Prostate gland (tissue), 2 donors: Measurements from ENCODE around the gene GDPD5. TPM values are rescaled to one million over a fixed set of nuclear protein-coding genes. Genes with fewer than 3 reads are reported as not detected.
A peak's percentile ranks its signal among the peaks of the same experiment; 100 is the strongest.

ENCODE experiments used
- DNase-seq: peaks from one replicate; pipeline ENCODE4 v3.0.0-alpha.2; 2019; ENCODE audit warnings: low spot score
- H3K27ac ChIP-seq, 2 donors: fragments of 200-600 bp; sonication (generic); 2 replicates each; pipeline ENCODE4 v1.5.1; 2017 to 2019
- H3K27me3 ChIP-seq: fragments of 200-600 bp; sonication (generic); replicated peaks from 2 replicates; pipeline ENCODE4 v1.5.1; 2019; ENCODE audit not compliant: insufficient read depth
- H3K36me3 ChIP-seq, 2 donors: fragments of 200-600 bp; sonication (generic); 1 replicate in 1 of 2; 2 replicates in 1 of 2; pipeline versions ENCODE4 v1.5.1 to v1.8.1; 2017 to 2019
- H3K4me1 ChIP-seq: fragments of 200-600 bp; sonication (generic); replicated peaks from 2 replicates; pipeline ENCODE4 v1.5.1; 2019
- H3K4me3 ChIP-seq, 2 donors: fragments of 200-600 bp; sonication (generic); 2 replicates each; pipeline ENCODE4 v1.5.1; 2017 to 2019
- H3K9me3 ChIP-seq: fragments of 200-600 bp; sonication (generic); 2 replicates; pipeline ENCODE4 v1.5.1; 2017
- CTCF ChIP-seq, 4 experiments: fragments of 200-600 bp in 2 of 4; fragments of 450-650 bp in 2 of 4; sonication (generic) in 2 of 4; IDR thresholded peaks; 1 replicate in 3 of 4; 2 replicates in 1 of 4; pipeline ENCODE4 v1.5.1; 2016 to 2019; ENCODE audit warnings: antibody characterized with exemption in 4 of 4, mild to moderate bottlenecking in 2 of 4, moderate library complexity in 2 of 4
- POLR2A ChIP-seq: fragments of 450-650 bp; IDR thresholded peaks from one replicate; pipeline ENCODE4 v1.6.1; 2016; ENCODE audit warnings: antibody characterized with exemption, mild to moderate bottlenecking
- POLR2AphosphoS5 ChIP-seq: sonication (generic); formaldehyde crosslinking; IDR thresholded peaks from one replicate; pipeline ENCODE4 v1.6.1; 2017; ENCODE audit warnings: antibody characterized with exemption
- WGBS: methylation state at CpG from one replicate; pipeline ENCODE4 v1.1.5; 2018; 5-methylcytosine and 5-hydroxymethylcytosine counted together
- intact Hi-C: fragments of 100-400 bp; cut with DNase I; formaldehyde crosslinking; loops from one replicate; pipeline ENCODE4 v1.14.2; 2022
- total RNA-seq, 2 donors: library from RNA; depleted of rRNA; stranded (reverse); fragments of >200 nt; gene quantifications; one replicate each; pipeline ENCODE4 v1.1.0, GENCODE V29; 2016

GDPD5 gene
- total RNA-seq, 2 donors from 2014 or later: 1.7 to 14.6 TPM

- Histone ChIP-seq H3K4me3 (no peak overlapping the region), H3K4me1 (no peaks in the 10 kb centered on the region), H3K36me3 (no peaks in the 10 kb centered on the region), H3K27me3 (no peaks in the 10 kb centered on the region), H3K27ac (no peak overlapping the region), H3K9me3 (no peaks in the 10 kb centered on the region)
- TF ChIP-seq POLR2A (no peak), CTCF (IDR thresholded peaks at IDR 0.05) (no peak), POLR2AphosphoS5 (no peak)
- DNase-seq: no peak
- intact Hi-C loops: no loop called here
Measured at GRCh38 chr11:75514596-75514995, 11.1 kb downstream of the GDPD5 start.

GRCh38 chr11:75513250-75513649, 12.5 kb downstream of the GDPD5 start:
- H3K4me3 ChIP-seq: no peak overlapping the region
- 32% methylated on average over 5 of the region's 5 CpGs for WGBS
- intact Hi-C loops: no loop called here
- no peaks in the 10 kb centered on the region for H3K4me1 ChIP-seq
- peak; percentile 25 for DNase-seq
- no peak for TF ChIP-seq POLR2A
- TF ChIP-seq POLR2AphosphoS5: peak; percentile 81
- H3K27me3 ChIP-seq: no peaks in the 10 kb centered on the region
- peak overlapping the region in 1 of 2 donors; percentile 32 for H3K27ac ChIP-seq
- H3K36me3 ChIP-seq: no peaks in the 10 kb centered on the region
- H3K9me3 ChIP-seq: no peaks in the 10 kb centered on the region

- intact Hi-C loops: no loop called here
- 54% methylated on average over 5 of the region's 5 CpGs for WGBS
- TF ChIP-seq CTCF (IDR thresholded peaks at IDR 0.05) (no peak), POLR2AphosphoS5 (no peak), POLR2A (no peak)
- Histone ChIP-seq H3K4me1 (no peaks in the 10 kb centered on the region), H3K27me3 (no peaks in the 10 kb centered on the region), H3K36me3 (no peaks in the 10 kb centered on the region), H3K27ac (no peak overlapping the region), H3K9me3 (no peaks in the 10 kb centered on the region), H3K4me3 (no peak overlapping the region)
- DNase-seq: no peak
Measured at GRCh38 chr11:75510723-75511019, 15.1 kb downstream of the GDPD5 start.

GRCh38 chr11:75510004-75510722, 15.6 kb downstream of the GDPD5 start:
- H3K9me3 ChIP-seq: no peaks in the 10 kb centered on the region
- 78% methylated on average over 9 of the region's 9 CpGs for WGBS
- no peaks in the 10 kb centered on the region for H3K27me3 ChIP-seq
- no peaks in the 10 kb centered on the region for H3K36me3 ChIP-seq
- intact Hi-C loops: no loop called here
- DNase-seq: no peak
- no peak overlapping the region for H3K4me3 ChIP-seq
- no peak overlapping the region for H3K27ac ChIP-seq
- TF ChIP-seq POLR2AphosphoS5 (no peak), CTCF (IDR thresholded peaks at IDR 0.05) (no peak), POLR2A (no peak)
- H3K4me1 ChIP-seq: no peaks in the 10 kb centered on the region

- no peaks in the 10 kb centered on the region for H3K4me1 ChIP-seq
- no peaks in the 10 kb centered on the region for H3K27me3 ChIP-seq
- intact Hi-C loops: no loop called here
- H3K4me3 ChIP-seq: no peak overlapping the region
- WGBS: 64% methylated on average over 5 of the region's 5 CpGs
- no peak for TF ChIP-seq POLR2AphosphoS5
- no peak for TF ChIP-seq CTCF (IDR thresholded peaks at IDR 0.05)
- TF ChIP-seq POLR2A: no peak
- no peaks in the 10 kb centered on the region for H3K36me3 ChIP-seq
- DNase-seq: no peak
- H3K9me3 ChIP-seq: no peaks in the 10 kb centered on the region
- no peak overlapping the region for H3K27ac ChIP-seq
Measured at GRCh38 chr11:75509020-75509720, 16.6 kb downstream of the GDPD5 start.
